HL-60 (cell line): ENCODE measurements around the gene ZNF740.

ENCODE experiments used
- GABPA ChIP-seq: IDR thresholded peaks from 2 replicates; pipeline ENCODE4 v1.6.1; 2012; ENCODE audit warnings: low read depth
- POLR2AphosphoS5 ChIP-seq: IDR thresholded peaks from 2 replicates; pipeline ENCODE4 v1.6.1; 2012; ENCODE audit warnings: low read depth
- TF ChIP-seq, protein P1 (sequence below): IDR thresholded peaks from one replicate; pipeline ENCODE4 v1.5.1; 2011; ENCODE audit warnings: low read length, control low read depth, inconsistent platforms; ENCODE audit not compliant: insufficient read depth

DNA sequence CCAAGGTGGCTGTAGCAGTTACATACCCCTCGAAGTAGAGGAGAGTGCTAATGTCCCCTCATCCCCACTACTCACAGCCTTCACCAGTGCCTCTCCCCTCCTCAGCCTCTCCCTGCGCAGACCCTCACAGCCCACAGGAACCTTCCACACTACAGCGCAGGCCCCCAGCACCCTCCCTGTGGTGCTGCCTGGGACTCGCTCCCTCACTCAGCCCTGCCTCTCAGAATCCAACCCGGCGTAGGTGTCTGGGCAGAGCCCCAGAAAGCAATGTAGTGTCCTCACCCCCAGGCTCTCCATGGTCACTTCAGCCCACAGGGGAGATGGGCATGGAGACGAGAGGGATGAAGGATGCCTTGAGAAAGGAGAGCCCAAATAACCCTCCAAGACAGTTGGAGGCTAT lies 10.9 kb upstream of the ZNF740 start:
- TF ChIP-seq, protein P1, sequence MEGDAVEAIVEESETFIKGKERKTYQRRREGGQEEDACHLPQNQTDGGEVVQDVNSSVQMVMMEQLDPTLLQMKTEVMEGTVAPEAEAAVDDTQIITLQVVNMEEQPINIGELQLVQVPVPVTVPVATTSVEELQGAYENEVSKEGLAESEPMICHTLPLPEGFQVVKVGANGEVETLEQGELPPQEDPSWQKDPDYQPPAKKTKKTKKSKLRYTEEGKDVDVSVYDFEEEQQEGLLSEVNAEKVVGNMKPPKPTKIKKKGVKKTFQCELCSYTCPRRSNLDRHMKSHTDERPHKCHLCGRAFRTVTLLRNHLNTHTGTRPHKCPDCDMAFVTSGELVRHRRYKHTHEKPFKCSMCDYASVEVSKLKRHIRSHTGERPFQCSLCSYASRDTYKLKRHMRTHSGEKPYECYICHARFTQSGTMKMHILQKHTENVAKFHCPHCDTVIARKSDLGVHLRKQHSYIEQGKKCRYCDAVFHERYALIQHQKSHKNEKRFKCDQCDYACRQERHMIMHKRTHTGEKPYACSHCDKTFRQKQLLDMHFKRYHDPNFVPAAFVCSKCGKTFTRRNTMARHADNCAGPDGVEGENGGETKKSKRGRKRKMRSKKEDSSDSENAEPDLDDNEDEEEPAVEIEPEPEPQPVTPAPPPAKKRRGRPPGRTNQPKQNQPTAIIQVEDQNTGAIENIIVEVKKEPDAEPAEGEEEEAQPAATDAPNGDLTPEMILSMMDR: no peak
- no peak for TF ChIP-seq GABPA
- no peak for TF ChIP-seq POLR2AphosphoS5
